ENCODE measurements around the gene OVOL3.

The OVOL3 gene

DNA sequence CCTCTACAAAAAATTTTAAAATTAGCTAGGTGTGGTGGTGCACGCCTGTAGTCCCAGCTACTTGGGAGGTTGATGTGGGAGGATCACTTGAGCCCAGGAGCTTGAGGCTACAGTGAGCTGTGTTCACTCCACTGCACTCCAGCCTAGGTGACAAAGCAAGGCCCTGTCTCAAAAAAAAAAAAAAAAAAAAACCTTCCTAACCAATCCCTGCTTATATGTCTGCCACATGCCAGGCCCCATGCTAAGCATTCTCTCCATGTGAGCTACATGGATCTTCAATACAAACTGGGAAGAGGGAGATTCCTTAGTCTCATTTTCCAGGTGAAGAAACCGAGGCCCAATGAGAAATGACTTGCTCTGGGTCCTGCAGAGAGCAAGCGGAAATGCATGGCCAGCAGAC, 2.3 kb upstream of the OVOL3 start:
- no peak for DNase-seq (ENCODE audit: low read depth)
- TF ChIP-seq, protein P1, sequence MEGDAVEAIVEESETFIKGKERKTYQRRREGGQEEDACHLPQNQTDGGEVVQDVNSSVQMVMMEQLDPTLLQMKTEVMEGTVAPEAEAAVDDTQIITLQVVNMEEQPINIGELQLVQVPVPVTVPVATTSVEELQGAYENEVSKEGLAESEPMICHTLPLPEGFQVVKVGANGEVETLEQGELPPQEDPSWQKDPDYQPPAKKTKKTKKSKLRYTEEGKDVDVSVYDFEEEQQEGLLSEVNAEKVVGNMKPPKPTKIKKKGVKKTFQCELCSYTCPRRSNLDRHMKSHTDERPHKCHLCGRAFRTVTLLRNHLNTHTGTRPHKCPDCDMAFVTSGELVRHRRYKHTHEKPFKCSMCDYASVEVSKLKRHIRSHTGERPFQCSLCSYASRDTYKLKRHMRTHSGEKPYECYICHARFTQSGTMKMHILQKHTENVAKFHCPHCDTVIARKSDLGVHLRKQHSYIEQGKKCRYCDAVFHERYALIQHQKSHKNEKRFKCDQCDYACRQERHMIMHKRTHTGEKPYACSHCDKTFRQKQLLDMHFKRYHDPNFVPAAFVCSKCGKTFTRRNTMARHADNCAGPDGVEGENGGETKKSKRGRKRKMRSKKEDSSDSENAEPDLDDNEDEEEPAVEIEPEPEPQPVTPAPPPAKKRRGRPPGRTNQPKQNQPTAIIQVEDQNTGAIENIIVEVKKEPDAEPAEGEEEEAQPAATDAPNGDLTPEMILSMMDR (IDR thresholded peaks at IDR 0.05; ENCODE audit: low read length, missing control alignments) = no peak
- no peak overlapping the region for H3K4me3 ChIP-seq (replicated peaks; ENCODE audit: low read depth, low read length)

DNA sequence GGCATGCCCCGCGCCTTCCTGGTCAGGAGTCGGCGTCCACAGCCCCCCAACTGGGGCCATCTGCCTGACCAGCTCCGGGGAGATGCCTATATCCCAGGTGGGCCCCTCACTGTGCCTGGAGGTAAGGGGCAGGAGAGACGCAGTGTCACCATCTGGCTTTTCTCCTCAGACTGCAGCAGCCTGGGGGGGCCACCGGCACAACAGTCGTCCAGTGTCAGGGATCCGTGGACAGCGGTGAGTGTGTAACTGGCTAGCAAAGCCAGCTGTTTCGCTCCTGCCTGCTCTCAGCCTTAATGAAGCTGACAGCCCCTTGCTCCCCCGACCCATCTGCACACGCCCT, 227 bp downstream of the OVOL3 start:
- TF ChIP-seq, protein P1 (IDR thresholded peaks at IDR 0.05; ENCODE audit: low read length, missing control alignments) = no peak
- no peak overlapping the region for H3K4me3 ChIP-seq (replicated peaks; ENCODE audit: low read depth, low read length)
- DNase-seq (ENCODE audit: low read depth) = no peak

DNA sequence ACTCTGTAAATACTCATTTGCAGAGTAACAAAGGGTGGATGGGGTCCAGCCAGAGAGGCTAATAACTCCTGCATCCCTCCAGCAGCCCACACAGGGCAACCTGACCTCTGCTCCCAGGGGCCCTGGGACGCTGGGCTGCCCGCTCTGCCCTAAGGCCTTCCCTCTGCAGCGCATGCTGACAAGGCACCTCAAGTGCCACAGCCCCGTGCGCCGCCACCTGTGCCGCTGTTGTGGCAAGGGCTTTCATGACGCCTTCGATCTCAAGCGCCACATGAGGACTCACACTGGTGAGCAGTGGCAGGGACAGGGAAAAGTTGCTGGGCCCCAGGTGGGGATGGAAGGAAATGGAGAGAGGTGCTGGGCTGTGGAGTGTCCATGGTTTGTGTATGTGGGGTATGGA, 1.7 kb downstream of the OVOL3 start:
- no peak for DNase-seq (ENCODE audit: low read depth)
- H3K4me3 ChIP-seq (replicated peaks; ENCODE audit: low read depth, low read length) = no peak overlapping the region

DNA sequence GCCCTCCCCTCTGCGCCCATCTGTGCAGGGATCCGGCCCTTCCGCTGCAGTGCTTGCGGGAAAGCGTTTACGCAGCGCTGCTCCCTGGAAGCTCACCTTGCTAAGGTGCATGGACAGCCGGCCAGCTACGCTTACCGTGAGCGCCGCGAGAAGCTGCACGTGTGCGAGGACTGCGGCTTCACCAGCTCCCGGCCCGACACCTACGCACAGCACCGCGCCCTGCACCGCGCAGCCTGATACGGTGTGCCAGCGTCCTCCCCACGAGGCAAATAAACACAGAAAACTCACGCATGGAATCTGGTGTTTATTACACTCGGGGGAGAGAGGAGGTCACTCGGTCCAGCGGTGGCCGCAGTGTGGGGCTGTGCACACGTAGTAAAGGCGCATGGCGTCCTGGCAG, 2.5 kb downstream of the OVOL3 start:
- no peak for DNase-seq (ENCODE audit: low read depth)
- TF ChIP-seq, protein P1 (IDR thresholded peaks at IDR 0.05; ENCODE audit: low read length, missing control alignments) = no peak
- peak overlapping the region; percentile 94 for H3K4me3 ChIP-seq (replicated peaks; ENCODE audit: low read depth, low read length)

More for the DNA sequence above, 1.7 kb downstream of the OVOL3 start:
- TF ChIP-seq, protein P1 (IDR thresholded peaks at IDR 0.05; ENCODE audit: low read length, missing control alignments) = no peak

DNA sequence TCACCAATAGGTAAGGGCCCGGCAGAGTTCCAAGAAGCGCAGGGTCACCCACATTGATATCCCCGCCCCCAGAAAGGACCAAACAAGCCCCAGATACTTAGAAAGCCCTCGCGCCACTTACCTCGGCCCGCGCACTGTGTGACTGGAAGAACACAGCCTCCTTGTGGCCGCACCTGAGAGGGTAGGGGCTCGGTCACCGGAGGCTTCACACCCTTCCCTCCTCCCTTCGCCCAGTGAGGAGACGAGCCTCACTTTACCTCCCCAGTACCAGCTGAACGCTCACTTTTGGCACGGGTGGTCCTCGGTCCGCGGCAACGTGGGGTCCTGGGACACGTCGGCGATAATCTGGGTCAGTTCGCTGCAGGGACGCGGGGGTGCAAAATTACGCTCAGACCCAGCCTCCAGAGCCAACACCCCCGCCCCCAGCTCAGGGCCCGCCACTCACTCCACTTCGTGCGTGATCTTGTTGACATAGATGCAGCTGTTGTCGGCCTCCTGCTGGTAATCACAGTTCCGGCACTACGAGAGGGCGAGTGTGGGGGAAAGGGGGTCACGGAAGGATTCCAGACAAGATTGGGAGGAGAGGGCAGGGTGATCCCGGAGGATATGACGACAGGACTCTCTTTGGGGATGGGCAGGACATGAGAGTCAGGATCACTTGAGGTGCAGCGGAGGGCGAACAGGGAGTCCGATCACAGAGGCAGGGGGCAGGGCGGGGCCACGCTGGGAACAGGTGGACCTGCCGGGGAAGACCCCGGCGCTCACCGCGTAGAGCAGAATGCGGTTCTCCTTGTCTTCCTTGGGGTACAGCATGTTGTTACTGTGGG, 3.2 kb downstream of the OVOL3 start:
- peak; percentile 29 for DNase-seq (ENCODE audit: low read depth)
- peak overlapping the region; percentile 94 for H3K4me3 ChIP-seq (replicated peaks; ENCODE audit: low read depth, low read length)
- TF ChIP-seq, protein P1 (IDR thresholded peaks at IDR 0.05; ENCODE audit: low read length, missing control alignments) = no peak

DNA sequence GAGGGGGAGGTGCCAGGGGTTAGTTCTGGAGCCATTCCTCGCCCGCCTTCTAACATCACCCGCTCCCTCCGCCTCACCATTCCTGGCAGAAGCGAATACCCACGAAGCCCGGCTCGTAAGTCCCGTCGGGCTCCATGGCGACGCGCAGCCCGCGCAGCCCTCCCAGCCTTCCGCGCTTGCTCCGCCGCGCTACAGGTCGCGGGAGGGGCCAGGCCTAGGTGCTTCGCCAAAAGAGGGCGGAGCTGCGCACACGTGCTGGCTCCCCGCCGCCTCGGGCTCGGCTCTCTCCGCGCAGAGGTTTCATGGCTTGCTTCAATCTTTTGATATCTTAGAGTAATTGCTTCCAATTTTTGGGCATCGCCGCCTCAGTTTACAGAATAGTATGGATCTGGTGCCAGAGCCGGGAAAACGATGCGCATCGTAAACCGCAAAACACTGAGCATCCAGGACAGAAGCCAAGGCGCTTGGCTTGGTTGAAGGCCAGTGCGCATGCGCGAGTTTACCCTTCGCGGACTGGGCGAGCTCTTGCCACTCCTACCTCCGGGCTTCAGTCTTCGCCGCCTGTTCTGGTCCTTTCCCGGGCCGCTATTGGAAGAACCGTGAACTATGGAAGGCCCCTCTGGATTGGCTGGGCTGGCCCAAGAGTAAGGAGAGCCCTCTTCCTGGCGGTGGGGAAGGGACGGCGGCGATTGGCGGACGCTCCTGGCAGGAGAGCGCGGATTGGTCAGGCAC, 3.9 kb downstream of the OVOL3 start, which contains the start of gene POLR2I:
Gene POLR2I (minus strand): TSS at position 155 of the 732 bp plus-strand sequence. CDS start 19 bp downstream, at position 136.
- TF ChIP-seq, protein P1 (IDR thresholded peaks at IDR 0.05; ENCODE audit: low read length, missing control alignments) = no peak

More for the DNA sequence above, 3.9 kb downstream of the OVOL3 start, which contains the start of gene POLR2I:
- H3K4me3 ChIP-seq (replicated peaks; ENCODE audit: low read depth, low read length) = peak within 1 kb of the TSS; percentile 94
- DNase-seq (ENCODE audit: low read depth) = peak; percentile 100

All from fibroblast of pulmonary artery (primary cell).